ENCODE results near the gene SARNP.

DNA sequence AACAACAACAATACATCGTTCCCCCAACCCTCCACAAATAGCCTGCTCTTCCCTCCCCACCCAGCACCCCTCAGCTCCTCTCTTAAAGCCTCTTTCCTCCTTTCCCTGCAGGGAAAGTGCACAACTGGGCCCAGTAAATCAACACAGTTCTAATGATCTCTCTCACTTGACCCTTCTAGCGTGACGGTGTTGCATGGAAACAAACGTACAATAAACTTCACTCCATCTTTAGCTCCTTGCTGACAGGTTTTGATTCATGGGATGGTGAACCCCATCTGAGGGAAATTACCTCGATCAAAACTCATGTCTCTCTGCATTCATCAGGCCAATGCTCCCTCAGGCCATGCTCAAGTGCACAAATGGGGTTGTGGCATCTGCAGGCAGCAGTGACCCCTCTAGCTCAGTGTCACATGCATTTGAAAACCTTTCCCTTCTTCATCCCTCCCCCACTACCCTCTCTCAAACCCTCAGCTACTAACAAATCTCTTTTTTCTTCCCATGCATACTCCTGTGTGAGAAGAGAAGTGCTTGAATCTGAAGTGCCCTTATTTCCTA is 51.7 kb downstream of the SARNP start:
- no peak for TF ChIP-seq POLR2A (IDR thresholded peaks at IDR 0.05)
- TF ChIP-seq, protein P1, sequence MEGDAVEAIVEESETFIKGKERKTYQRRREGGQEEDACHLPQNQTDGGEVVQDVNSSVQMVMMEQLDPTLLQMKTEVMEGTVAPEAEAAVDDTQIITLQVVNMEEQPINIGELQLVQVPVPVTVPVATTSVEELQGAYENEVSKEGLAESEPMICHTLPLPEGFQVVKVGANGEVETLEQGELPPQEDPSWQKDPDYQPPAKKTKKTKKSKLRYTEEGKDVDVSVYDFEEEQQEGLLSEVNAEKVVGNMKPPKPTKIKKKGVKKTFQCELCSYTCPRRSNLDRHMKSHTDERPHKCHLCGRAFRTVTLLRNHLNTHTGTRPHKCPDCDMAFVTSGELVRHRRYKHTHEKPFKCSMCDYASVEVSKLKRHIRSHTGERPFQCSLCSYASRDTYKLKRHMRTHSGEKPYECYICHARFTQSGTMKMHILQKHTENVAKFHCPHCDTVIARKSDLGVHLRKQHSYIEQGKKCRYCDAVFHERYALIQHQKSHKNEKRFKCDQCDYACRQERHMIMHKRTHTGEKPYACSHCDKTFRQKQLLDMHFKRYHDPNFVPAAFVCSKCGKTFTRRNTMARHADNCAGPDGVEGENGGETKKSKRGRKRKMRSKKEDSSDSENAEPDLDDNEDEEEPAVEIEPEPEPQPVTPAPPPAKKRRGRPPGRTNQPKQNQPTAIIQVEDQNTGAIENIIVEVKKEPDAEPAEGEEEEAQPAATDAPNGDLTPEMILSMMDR (IDR thresholded peaks at IDR 0.05): no peak
